ENCODE results near the gene SYF2.

SYF2 gene

GRCh38 chr1:25205786-25206185, 26.5 kb downstream of the SYF2 start:
- peak overlapping the region in 1 of 3 experiments; percentile 5 for H3K27ac Mint-ChIP-seq
- H3K4me1 Mint-ChIP-seq, result peaks cover 14% of the 10 kb centered on the region
- H3K4me3 Mint-ChIP-seq, result no peak overlapping the region
- H3K9me3 Mint-ChIP-seq, result no peaks in the 10 kb centered on the region
- no peaks in the 10 kb centered on the region for H3K36me3 Mint-ChIP-seq (ENCODE audit: low read depth)
- peaks cover 67% of the 10 kb centered on the region for H3K27me3 Mint-ChIP-seq (ENCODE audit: low read depth)
- no peak for TF ChIP-seq CTCF (IDR thresholded peaks at IDR 0.05; ENCODE audit: unreplicated experiment in 3 of 3)

GRCh38 chr1:25204797-25205480, 27.4 kb downstream of the SYF2 start:
- H3K27me3 Mint-ChIP-seq (ENCODE audit: low read depth), result peaks cover 71% of the 10 kb centered on the region
- no peaks in the 10 kb centered on the region for H3K36me3 Mint-ChIP-seq (ENCODE audit: low read depth)
- peak; percentile 81 to 85 (median 84) for TF ChIP-seq CTCF (IDR thresholded peaks at IDR 0.05; ENCODE audit: unreplicated experiment in 3 of 3)
- H3K4me3 Mint-ChIP-seq, result no peak overlapping the region
- H3K27ac Mint-ChIP-seq, result peak overlapping the region in 2 of 3 experiments; percentile 5 to 63
- H3K4me1 Mint-ChIP-seq, result peaks cover 19% of the 10 kb centered on the region
- no peaks in the 10 kb centered on the region for H3K9me3 Mint-ChIP-seq

- peak overlapping the region; percentile 31 to 73 (median 53) for H3K27ac Mint-ChIP-seq
- H3K4me3 Mint-ChIP-seq, result peak overlapping the region in 1 of 3 experiments; percentile 5
- peaks cover 50% of the 10 kb centered on the region for H3K4me1 Mint-ChIP-seq
- TF ChIP-seq CTCF (IDR thresholded peaks at IDR 0.05; ENCODE audit: unreplicated experiment in 3 of 3), result no peak
- H3K9me3 Mint-ChIP-seq, result no peaks in the 10 kb centered on the region
- H3K27me3 Mint-ChIP-seq (ENCODE audit: low read depth), result peaks cover 77% of the 10 kb centered on the region
- no peaks in the 10 kb centered on the region for H3K36me3 Mint-ChIP-seq (ENCODE audit: low read depth)
Observed at GRCh38 chr1:25201006-25201405, 31.3 kb downstream of the SYF2 start.

- peaks cover 46% of the 10 kb centered on the region for H3K4me1 Mint-ChIP-seq
- peak overlapping the region; percentile 64 to 97 (median 91) for H3K27ac Mint-ChIP-seq
- no peaks in the 10 kb centered on the region for H3K36me3 Mint-ChIP-seq (ENCODE audit: low read depth)
- H3K4me3 Mint-ChIP-seq, result peak overlapping the region in 2 of 3 experiments; percentile 4 to 24
- peaks cover 76% of the 10 kb centered on the region for H3K27me3 Mint-ChIP-seq (ENCODE audit: low read depth)
- no peaks in the 10 kb centered on the region for H3K9me3 Mint-ChIP-seq
- no peak for TF ChIP-seq CTCF (IDR thresholded peaks at IDR 0.05; ENCODE audit: unreplicated experiment in 3 of 3)
Observed at GRCh38 chr1:25199819-25200620, 32.3 kb downstream of the SYF2 start.

GRCh38 chr1:25198663-25199252, 33.5 kb downstream of the SYF2 start:
- peaks cover 78% of the 10 kb centered on the region for H3K27me3 Mint-ChIP-seq (ENCODE audit: low read depth)
- peak overlapping the region; percentile 64 to 97 (median 91) for H3K27ac Mint-ChIP-seq
- H3K4me3 Mint-ChIP-seq, result peak overlapping the region in 2 of 3 experiments; percentile 8 to 34
- no peaks in the 10 kb centered on the region for H3K36me3 Mint-ChIP-seq (ENCODE audit: low read depth)
- H3K4me1 Mint-ChIP-seq, result peaks cover 46% of the 10 kb centered on the region
- TF ChIP-seq CTCF (IDR thresholded peaks at IDR 0.05; ENCODE audit: unreplicated experiment in 3 of 3), result no peak
- no peaks in the 10 kb centered on the region for H3K9me3 Mint-ChIP-seq
